ENCODE data around the gene EZH1. TPM values are rescaled to one million over a fixed set of nuclear protein-coding genes. Genes with fewer than 3 reads are reported as not detected.
A peak's percentile ranks its signal among the peaks of the same experiment; 100 is the strongest.

Gene EZH1
- total RNA-seq, 6 experiments from 2014 or later = 18.3 to 21.2 (median 19.2) TPM

DNA sequence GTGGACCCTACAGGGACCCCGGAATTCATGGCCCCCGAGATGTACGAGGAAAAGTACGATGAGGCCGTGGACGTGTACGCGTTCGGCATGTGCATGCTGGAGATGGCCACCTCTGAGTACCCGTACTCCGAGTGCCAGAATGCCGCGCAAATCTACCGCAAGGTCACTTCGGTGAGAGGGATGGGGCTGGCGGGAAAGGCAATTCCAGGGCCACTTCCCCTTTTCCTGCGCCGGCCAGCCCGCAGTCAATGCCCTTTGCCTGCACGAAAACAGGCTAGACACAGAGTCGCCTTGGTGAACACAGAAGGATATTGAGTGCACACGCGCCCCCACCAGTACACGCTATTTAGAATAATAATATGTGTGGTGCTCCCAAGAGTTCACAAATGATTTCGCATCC, 39.6 kb upstream of the EZH1 start:
- DNase-seq = no peak
- Mint-ChIP-seq H3K27me3 (ENCODE audit: insufficient read depth) (no peaks in the 10 kb centered on the region; the same call in none of the 2 replicates), H3K27ac (no peak overlapping the region), H3K36me3 (ENCODE audit: low read depth) (peaks cover 45% of the 10 kb centered on the region), H3K9me3 (no peaks in the 10 kb centered on the region), H3K4me3 (no peak overlapping the region), H3K4me1 (ENCODE audit: low read depth) (peaks cover 40% of the 10 kb centered on the region)
- TF ChIP-seq, protein P1, sequence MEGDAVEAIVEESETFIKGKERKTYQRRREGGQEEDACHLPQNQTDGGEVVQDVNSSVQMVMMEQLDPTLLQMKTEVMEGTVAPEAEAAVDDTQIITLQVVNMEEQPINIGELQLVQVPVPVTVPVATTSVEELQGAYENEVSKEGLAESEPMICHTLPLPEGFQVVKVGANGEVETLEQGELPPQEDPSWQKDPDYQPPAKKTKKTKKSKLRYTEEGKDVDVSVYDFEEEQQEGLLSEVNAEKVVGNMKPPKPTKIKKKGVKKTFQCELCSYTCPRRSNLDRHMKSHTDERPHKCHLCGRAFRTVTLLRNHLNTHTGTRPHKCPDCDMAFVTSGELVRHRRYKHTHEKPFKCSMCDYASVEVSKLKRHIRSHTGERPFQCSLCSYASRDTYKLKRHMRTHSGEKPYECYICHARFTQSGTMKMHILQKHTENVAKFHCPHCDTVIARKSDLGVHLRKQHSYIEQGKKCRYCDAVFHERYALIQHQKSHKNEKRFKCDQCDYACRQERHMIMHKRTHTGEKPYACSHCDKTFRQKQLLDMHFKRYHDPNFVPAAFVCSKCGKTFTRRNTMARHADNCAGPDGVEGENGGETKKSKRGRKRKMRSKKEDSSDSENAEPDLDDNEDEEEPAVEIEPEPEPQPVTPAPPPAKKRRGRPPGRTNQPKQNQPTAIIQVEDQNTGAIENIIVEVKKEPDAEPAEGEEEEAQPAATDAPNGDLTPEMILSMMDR (IDR thresholded peaks at IDR 0.05) = no peak

DNA sequence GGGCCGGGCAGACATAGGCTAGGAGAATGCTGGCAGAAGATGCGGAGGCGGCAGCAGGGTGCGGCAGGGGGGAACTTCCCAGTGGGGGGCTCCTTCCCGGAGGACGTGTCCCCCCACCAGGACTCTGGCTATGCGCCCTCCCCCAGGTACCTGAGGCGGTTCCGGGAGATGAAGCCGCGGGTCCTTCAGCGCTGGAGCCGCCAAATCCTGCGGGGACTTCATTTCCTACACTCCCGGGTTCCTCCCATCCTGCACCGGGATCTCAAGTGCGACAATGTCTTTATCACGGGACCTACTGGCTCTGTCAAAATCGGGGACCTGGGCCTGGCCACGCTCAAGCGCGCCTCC, 38.9 kb upstream of the EZH1 start:
- Mint-ChIP-seq H3K4me3 (peak overlapping the region; percentile 98), H3K27me3 (ENCODE audit: insufficient read depth) (no peaks in the 10 kb centered on the region; the same call in none of the 2 replicates), H3K4me1 (ENCODE audit: low read depth) (peaks cover 44% of the 10 kb centered on the region), H3K9me3 (no peaks in the 10 kb centered on the region), H3K27ac (peak overlapping the region; percentile 86), H3K36me3 (ENCODE audit: low read depth) (peaks cover 44% of the 10 kb centered on the region)
- no peak for DNase-seq
- TF ChIP-seq, protein P1 (IDR thresholded peaks at IDR 0.05) = no peak

DNA sequence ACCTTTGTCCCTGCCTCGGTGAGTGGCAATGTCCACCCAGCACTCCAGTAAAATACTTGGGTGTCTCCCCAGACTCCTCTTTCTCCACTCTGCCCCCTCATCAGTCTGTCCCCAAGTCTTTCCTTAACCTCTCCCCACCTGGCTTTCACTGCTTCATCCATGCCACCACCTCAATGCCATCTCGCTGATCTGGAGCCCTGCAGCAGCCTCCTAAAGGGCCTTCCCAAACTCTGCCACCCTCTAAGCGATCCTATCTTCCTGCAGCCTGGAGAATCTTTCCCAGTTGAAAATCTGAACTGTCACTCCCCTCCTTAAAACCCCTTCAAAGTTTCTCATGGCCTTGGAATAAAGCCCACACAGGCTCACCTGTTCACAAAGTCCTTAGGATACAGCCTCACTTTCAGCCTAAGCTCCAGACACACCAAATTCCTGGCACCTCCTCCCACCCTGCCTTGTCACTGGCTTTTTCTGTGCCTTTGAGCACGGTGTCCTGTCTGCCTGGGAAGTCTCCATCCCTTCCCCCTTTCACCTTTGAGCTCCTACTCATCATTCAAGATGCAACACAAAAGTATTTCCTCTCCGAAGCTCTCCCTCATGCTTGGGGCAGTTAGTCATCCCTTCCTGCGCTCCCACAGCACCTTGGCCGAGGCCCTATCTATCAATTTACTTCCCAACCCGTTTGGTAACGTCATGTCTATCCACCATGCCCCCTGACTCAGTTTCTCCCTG, 38.4 kb upstream of the EZH1 start:
- Mint-ChIP-seq H3K36me3 (ENCODE audit: low read depth) (peaks cover 42% of the 10 kb centered on the region), H3K27me3 (ENCODE audit: insufficient read depth) (no peaks in the 10 kb centered on the region; the same call in none of the 2 replicates), H3K4me3 (peak overlapping the region; percentile 98), H3K9me3 (no peaks in the 10 kb centered on the region), H3K27ac (peak overlapping the region; percentile 86), H3K4me1 (ENCODE audit: low read depth) (peaks cover 44% of the 10 kb centered on the region)
- TF ChIP-seq, protein P1 (IDR thresholded peaks at IDR 0.05) = no peak
- DNase-seq = peak; percentile 76

DNA sequence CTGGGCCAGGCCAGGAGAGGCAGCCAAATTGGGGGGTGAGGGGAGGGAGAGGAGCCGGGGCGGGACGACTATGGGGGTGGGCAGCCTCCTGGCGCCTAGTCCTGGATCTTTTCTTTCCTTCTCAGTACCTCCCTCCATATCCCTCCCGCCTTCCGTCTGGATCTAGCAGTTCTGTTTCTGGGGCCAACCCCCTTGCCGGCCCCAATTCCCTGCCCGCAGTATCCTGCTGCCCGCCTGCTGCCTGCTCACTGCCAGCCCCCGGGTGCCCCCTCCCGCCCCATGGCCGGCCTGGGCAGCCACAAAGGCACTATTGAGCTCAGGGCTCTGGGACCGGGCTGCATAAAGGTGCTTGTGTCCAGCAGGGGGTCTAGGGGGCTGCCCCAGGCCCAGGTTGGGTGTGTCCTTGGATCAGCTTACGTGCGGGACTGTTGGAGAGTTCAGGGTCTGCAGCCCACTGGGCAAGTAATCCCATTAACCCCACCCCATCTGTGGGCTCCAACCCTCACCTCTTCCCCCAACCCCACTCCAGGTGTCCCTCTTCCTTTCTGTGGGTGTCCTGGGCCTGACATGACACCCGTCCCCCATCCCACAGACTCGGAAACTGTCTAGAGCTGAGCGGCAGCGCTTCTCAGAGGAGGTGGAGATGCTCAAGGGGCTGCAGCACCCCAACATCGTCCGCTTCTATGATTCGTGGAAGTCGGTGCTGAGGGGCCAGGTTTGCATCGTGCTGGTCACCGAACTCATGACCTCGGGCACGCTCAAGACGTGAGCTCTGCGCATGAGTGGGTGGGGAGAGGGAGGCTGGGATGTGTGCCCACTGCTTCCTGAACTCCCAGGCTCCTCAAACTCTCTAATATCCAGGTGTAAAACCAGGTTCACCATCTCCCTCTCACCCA, 37.6 kb upstream of the EZH1 start:
- H3K4me3 Mint-ChIP-seq = peak overlapping the region; percentile 98
- no peaks in the 10 kb centered on the region for H3K9me3 Mint-ChIP-seq
- H3K4me1 Mint-ChIP-seq (ENCODE audit: low read depth) = peaks cover 44% of the 10 kb centered on the region
- no peak for DNase-seq
- TF ChIP-seq, protein P1 (IDR thresholded peaks at IDR 0.05) = peak; percentile 17; the same call in 1 of the 2 replicates
- H3K27ac Mint-ChIP-seq = peak overlapping the region; percentile 86
- H3K36me3 Mint-ChIP-seq (ENCODE audit: low read depth) = peaks cover 40% of the 10 kb centered on the region
- no peaks in the 10 kb centered on the region; the same call in none of the 2 replicates for H3K27me3 Mint-ChIP-seq (ENCODE audit: insufficient read depth)

DNA sequence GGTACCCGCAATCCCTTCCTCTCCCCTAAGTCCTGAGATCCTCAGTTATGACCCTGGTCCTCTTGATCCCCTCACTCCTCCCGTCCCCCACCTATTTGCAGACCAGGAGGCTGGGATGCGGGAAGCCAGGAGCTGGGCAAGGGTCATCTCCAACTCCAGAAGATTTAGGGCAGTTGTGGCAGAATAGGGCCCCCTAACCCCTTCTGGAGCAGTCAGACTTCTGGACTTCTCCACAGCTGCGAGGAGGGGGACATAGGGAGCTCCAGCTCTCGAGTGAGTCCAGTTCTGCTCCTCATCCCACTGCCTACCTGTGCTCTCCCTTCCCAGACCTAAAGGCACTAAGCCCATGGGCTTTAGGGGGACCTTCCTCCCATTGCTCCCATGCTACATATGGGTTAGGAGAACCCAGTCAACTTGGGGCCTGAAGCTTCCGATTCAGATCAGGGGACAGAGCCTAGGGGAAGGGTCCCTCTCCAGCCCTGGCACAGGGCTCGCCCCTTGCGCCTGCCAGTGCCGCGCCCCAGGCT, 36.9 kb upstream of the EZH1 start:
- no peaks in the 10 kb centered on the region; the same call in none of the 2 replicates for H3K27me3 Mint-ChIP-seq (ENCODE audit: insufficient read depth)
- peaks cover 37% of the 10 kb centered on the region for H3K36me3 Mint-ChIP-seq (ENCODE audit: low read depth)
- peak overlapping the region; percentile 98 for H3K4me3 Mint-ChIP-seq

More for the DNA sequence above, 36.9 kb upstream of the EZH1 start:
- Mint-ChIP-seq H3K27ac (peak overlapping the region; percentile 78), H3K9me3 (no peaks in the 10 kb centered on the region), H3K4me1 (ENCODE audit: low read depth) (peaks cover 44% of the 10 kb centered on the region)
- no peak for DNase-seq
- TF ChIP-seq, protein P1 (IDR thresholded peaks at IDR 0.05) = no peak

All from HFFc6 (cell line).